HG03571 (cell line): ENCODE results near the gene APEH.

ENCODE experiments used
- ATAC-seq: cut with Tn5 transposase; IDR thresholded peaks from one replicate; pipeline ENCODE4 v1.9.1; 2021; ENCODE audit not compliant: unreplicated experiment

The APEH gene

DNA sequence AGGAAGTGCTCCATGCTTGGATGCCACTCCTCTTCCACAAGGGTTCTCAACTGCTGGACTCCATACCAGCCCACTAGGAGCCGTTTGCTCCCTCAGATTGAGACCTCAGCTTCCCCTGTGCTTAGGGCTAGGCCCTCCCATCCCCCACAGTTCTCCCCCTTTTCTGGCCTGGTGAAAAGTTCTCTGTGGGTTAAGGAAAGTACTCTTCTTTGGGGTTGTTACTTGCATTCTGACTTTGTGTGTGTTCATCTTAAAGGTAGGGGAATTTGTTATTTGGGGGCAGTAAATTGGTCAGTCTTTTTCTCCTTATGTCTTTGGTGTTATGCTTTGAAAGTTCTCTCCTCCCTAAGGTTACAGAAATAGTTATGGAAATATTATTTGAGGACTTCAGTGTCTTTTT, 24.0 kb upstream of the APEH start:
- no peak for ATAC-seq

DNA sequence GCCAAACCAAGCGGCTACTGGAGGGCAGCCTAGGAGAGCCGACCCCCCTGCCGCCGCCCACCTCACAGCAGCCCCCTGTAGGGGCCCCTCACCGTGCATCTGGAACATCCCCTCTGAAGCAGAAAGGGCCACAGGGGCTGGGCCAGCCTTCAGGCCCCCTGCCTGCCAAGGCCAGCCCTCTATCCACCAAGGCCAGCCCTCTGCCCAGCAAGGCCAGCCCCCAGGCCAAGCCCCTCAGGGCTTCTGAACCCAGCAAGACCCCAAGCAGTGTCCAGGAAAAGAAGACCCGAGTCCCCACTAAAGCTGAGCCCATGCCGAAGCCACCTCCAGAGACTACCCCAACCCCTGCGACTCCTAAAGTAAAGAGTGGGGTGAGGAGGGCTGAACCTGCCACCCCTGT, 23.5 kb upstream of the APEH start:
- no peak for ATAC-seq

DNA sequence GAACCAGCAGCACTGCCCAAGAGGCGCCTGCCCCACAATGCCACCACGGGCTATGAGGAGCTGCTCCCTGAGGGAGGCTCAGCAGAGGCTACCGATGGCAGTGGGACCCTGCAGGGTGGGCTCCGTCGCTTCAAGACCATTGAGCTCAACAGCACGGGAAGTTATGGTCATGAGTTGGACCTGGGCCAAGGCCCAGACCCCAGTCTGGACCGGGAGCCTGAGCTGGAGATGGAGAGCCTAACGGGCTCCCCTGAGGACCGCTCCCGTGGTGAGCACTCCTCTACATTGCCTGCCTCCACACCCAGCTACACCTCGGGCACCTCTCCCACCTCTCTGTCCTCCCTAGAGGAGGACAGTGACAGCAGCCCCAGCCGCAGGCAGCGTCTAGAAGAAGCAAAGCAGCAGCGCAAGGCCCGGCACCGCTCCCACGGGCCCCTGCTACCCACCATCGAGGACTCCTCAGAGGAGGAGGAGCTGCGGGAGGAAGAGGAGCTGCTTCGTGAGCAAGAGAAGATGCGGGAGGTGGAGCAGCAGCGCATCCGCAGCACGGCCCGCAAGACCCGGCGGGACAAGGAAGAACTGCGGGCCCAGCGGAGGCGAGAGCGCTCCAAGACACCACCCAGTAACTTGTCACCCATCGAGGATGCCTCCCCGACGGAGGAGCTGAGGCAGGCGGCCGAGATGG, 21.8 kb upstream of the APEH start:
- no peak for ATAC-seq

DNA sequence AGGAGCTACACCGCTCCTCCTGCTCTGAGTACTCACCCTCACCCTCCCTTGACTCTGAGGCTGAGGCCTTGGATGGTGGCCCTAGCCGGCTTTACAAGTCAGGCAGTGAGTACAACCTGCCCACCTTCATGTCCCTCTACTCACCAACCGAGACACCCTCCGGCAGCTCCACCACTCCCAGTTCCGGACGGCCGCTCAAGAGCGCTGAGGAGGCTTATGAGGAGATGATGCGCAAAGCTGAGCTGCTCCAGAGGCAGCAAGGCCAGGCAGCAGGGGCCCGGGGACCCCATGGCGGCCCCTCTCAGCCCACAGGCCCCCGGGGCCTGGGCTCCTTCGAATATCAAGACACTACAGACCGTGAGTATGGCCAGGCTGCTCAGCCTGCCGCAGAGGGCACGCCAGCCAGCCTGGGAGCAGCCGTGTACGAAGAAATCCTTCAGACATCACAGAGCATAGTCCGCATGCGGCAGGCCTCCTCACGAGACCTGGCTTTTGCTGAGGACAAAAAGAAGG, 21.2 kb upstream of the APEH start:
- no peak for ATAC-seq

DNA sequence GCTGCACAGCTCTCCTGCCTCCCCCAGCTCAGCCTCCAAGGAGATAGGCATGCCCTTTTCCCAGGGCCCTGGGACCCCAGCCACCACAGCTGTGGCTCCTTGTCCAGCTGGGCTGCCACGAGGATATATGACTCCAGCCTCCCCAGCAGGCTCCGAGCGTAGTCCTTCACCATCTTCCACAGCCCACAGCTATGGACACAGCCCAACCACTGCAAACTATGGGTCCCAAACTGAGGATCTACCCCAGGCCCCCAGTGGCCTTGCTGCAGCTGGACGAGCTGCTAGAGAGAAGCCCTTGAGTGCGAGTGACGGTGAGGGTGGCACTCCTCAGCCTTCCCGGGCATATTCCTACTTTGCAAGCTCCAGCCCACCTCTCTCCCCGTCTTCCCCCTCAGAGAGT, 20.5 kb upstream of the APEH start:
- no peak for ATAC-seq

DNA sequence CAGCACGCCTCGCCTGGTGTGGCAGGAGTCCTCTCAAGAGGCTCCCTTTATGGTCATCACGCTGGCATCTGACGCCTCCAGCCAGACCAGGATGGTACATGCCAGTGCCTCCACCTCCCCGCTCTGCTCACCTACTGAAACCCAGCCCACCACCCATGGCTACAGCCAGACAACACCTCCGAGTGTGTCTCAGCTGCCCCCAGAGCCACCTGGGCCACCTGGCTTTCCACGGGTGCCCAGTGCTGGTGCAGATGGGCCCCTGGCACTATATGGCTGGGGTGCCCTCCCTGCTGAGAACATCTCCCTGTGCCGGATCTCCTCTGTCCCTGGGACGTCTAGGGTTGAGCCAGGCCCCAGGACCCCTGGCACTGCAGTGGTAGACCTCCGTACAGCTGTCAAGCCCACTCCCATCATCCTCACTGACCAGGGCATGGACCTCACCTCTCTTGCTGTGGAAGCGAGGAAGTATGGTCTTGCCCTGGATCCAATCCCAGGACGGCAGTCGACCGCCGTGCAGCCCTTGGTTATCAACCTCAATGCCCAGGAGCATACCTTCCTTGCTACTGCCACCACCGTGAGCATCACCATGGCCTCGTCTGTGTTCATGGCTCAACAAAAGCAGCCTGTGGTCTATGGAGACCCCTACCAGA, 19.9 kb upstream of the APEH start:
- ATAC-seq = no peak

DNA sequence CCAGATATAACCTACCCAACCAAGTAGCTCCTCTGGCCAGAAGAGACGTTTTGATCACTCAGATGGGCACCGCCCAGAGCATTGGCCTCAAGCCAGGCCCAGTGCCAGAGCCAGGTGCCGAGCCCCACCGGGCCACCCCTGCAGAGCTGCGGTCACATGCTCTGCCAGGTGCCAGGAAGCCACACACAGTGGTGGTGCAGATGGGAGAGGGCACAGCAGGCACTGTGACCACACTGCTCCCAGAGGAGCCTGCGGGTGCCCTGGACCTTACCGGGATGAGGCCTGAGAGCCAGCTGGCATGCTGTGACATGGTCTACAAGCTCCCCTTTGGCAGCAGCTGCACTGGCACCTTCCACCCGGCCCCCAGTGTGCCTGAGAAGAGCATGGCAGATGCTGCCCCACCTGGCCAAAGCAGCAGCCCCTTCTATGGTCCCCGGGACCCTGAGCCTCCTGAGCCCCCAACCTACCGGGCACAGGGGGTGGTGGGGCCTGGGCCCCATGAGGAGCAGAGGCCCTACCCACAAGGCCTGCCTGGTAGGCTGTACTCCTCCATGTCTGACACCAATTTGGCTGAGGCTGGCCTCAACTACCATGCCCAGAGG, 19.1 kb upstream of the APEH start:
- ATAC-seq = no peak

DNA sequence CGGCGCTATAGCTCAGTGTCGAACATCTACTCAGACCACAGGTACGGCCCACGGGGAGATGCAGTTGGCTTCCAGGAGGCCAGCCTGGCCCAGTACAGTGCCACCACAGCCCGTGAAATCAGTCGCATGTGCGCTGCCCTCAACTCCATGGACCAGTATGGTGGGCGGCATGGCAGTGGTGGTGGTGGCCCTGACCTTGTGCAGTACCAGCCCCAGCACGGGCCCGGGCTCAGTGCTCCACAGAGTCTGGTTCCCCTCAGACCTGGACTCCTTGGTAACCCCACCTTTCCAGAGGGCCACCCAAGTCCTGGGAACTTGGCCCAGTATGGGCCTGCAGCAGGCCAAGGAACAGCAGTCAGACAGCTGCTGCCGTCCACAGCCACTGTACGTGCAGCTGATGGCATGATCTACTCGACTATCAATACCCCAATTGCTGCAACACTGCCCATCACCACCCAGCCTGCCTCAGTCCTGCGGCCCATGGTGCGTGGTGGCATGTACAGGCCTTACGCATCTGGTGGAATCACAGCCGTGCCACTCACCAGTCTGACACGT, 18.3 kb upstream of the APEH start:
- no peak for ATAC-seq

DNA sequence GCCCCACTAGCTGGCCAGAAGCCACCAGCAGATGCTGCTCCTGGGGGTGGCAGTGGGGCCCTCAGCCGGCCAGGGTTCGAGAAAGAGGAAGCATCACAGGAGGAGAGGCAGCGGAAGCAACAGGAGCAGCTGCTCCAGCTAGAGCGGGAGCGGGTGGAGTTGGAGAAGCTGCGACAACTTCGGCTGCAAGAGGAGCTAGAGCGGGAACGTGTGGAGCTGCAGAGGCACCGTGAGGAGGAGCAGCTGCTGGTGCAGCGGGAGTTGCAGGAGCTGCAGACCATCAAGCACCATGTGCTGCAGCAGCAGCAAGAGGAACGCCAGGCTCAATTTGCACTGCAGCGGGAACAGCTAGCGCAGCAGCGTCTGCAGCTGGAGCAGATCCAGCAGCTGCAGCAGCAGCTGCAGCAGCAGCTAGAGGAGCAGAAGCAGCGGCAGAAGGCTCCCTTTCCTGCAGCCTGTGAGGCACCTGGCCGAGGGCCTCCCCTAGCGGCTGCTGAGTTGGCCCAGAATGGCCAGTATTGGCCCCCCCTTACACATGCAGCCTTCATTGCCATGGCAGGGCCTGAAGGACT, 17.5 kb upstream of the APEH start:
- ATAC-seq = no peak

DNA sequence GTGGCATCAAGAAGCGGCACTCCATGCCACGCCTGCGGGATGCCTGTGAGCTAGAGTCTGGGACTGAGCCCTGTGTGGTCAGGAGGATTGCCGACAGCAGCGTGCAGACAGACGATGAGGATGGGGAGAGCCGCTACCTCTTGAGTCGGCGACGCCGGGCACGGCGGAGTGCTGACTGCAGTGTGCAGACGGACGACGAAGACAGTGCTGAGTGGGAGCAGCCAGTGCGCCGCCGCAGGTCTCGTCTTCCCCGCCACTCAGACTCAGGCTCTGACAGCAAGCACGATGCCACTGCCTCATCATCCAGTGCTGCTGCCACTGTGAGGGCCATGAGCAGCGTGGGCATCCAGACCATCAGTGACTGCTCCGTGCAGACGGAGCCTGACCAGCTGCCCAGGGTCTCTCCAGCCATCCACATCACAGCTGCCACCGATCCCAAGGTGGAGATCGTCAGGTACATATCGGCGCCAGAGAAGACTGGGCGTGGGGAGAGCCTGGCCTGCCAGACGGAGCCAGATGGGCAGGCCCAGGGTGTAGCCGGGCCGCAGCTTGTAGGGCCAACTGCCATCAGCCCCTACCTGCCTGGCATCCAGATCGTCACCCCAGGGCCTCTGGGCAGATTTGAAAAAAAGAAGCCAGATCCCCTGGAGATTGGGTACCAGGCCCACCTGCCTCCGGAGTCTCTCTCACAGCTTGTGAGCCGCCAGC, 16.8 kb upstream of the APEH start:
- ATAC-seq = no peak

DNA sequence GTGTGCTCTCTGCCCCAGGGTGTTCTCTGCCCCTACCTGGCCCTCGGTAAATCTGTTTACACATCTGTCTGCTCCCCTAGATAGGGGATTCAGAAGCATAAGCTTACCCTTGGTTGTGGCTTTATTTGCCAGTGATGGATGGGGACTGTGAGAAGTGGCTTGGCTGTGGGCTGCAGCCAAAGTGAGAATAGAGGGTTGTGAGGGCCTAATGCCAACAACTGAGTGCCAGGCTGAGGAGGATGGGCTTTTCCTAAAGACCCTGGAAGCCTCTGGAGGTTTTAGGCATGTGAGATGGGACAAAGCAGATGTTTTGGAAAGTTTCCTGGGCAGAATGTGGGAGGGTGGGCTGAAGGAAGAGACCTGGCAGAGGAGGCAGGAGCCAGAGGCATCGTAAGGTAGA, 15.4 kb upstream of the APEH start:
- no peak for ATAC-seq

DNA sequence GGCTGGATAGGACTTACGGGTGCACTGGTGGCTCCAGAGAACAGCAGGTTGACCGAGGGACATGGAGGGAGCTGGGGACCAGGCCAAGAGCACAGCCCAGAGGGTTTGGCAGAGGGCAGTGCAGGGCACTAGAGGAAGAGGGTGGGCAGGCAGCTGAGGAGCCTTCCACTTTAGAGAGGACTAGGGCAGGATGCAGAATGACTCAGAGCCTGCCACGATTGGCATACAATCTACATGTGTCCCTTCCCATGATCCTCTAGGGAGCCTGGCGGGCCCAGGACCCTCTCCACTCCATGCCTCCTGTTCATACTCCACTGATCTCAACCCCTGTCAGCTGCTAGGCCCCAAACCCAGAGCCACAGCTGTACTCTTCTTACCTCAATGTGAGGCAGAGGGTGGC, 14.4 kb upstream of the APEH start:
- ATAC-seq = no peak

DNA sequence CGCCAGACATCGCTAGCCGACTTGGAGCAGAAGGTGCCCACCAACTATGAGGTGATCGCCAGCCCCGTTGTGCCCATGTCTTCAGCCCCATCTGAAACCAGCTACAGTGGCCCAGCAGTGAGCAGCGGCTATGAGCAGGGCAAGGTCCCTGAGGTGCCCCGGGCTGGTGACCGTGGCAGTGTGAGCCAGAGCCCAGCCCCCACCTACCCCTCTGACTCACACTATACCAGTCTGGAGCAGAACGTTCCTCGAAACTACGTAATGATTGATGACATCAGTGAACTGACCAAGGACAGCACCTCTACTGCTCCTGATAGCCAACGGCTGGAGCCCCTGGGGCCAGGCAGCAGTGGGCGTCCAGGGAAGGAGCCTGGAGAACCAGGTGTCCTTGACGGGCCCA, 12.9 kb upstream of the APEH start:
- no peak for ATAC-seq

DNA sequence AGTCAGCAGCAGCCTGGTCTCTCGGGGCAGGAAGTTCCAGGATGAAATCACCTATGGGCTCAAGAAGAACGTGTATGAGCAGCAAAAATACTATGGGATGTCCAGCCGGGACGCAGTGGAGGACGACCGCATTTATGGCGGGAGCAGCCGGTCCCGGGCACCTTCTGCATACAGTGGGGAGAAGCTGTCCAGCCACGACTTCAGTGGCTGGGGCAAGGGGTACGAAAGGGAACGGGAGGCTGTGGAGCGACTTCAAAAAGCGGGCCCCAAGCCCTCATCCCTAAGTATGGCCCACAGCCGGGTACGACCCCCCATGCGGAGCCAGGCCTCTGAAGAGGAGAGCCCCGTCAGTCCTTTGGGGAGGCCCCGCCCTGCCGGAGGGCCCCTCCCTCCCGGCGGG, 12.1 kb upstream of the APEH start:
- ATAC-seq = no peak

DNA sequence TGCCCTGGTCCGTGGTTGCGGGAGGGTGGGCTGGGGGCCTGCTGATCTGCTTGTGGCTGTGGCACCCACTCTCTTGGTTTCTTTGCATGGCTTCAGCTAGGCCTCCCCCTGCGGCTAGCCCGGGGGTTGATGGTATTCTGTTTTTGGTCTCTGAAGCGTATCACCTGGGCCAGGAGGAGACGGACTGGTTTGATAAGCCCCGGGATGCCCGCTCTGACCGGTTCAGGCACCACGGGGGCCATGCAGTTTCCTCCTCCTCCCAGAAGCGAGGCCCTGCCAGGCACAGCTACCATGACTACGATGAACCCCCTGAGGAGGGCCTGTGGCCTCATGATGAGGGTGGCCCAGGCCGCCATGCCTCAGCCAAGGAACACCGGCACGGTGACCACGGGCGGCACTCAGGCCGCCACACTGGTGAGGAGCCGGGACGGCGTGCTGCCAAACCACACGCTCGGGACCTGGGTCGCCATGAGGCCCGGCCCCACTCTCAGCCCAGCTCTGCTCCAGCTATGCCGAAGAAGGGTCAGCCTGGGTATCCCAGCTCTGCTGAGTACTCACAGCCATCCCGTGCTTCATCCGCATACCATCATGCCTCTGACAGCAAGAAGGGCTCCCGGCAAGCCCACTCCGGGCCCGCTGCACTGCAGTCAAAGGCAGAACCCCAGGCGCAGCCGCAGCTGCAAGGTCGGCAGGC, 11.3 kb upstream of the APEH start:
- ATAC-seq = no peak

DNA sequence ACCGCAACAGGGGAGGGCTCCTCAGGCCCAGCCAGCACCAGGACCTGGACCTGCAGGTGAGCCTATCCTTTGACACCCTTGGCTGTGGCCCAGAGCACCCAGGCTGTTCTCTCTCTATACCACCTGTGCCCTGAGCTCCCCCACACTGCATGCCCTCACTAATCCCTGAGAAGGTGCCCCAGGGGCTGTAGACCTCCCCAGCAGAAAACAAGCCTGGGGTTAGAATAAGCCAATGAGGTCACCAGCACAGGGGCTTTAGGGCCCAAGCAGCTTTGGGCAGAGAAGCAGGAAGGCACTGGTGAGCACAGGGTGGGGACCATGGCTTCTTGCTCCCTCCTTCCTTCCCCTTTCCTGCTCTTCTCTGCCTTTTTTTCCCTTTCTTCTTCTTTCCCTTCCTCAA, 10.3 kb upstream of the APEH start:
- no peak for ATAC-seq

DNA sequence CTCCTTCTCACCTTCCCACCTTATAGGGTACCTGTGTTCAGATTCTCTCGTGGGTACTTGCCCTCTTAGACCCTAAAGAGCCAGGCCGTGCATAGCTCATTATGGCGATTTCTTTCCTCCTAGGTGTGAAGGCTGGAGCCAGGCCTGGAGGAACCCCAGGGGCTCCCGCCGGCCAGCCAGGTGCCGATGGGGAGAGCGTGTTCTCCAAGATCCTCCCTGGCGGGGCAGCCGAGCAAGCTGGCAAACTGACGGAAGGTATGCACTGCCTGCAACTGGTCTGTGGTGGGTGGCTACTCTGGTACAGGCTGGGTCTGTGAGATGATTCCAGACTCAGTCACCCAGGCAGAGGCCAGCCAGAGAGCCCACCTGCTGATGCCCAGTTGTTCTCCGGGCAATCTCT, 9.9 kb upstream of the APEH start:
- ATAC-seq = no peak

DNA sequence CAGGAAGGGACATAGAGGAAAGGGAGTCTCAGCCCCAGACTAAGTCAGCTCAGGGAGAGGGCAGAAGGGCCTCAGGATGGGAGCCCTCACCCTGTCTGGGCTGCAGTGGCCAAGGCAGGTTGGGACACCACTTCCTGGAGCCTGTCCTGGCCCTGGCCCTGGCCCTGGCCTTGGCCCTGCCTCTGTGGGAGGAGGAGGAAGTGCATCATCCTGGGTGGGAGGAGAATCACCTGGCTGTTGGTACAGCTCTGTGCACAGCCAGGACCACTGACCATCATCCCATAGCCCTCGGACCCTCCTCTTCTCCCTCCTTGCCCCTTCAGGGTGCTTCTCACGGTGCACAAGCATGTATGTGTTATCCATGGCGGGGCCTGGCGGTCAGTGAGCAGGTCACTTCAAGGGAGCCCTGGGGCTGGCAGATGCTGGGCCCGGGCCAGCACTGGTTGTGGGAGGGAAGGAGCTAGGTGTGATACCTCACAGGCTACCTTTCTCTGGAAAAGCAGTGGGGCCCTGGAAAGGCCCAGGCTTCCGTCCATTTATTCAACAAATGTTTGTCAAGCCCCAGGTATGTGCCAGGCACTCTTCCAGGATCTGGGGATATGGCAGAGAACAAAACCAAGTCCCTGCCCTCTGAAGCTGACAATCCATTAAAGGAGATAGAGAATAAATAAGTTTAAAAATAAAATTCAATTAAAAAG, 8.2 kb upstream of the APEH start:
- ATAC-seq = no peak

DNA sequence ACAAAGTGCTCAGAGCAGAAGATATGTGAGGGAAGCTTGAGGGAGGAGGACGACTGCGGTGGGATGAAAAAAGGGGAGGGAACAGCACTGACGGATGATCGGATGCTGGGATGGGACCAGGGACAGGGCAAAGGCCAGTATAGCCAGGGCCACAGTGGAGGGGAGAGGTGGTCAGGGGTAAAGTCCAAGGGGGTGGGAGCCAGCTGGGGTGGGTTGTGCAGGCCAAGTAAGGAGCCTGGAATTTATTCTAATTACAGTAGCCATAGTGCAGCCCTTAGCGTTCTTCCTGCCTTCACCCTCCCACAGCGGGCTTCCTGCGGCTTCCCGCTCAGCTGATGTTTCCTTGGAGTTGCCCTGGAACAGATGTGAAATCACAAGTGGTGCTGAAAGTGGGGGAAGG, 7.6 kb upstream of the APEH start:
- no peak for ATAC-seq
